ENCODE measurements around the gene COL21A1.

GRCh38 chr6:56227071-56227879 is 20.1 kb downstream of the COL21A1 start:
- TF ChIP-seq EP300 (IDR thresholded peaks at IDR 0.05) (no peak), CTCF (IDR thresholded peaks at IDR 0.05) (no peak)
